Right lobe of liver (tissue), 6 donors: ENCODE results near the gene QPCT. TPM values are rescaled to one million over a fixed set of nuclear protein-coding genes. Genes with fewer than 3 reads are reported as not detected.

ENCODE experiments used
- ATAC-seq, 4 donors: fragments of 200-7000 bp; cut with Tn5 transposase; one replicate each; pipeline ENCODE4 v1.9.1; 2020; ENCODE audit warnings: mild to moderate bottlenecking in 4 of 4, moderate library complexity in 4 of 4
- DNase-seq, 3 donors: peaks; one replicate each; pipeline ENCODE4 v3.0.0-alpha.2; 2020
- H3K27ac ChIP-seq, 3 donors: fragments of 200-600 bp; one replicate each; pipeline ENCODE4 v1.8.0; 2022
- H3K27me3 ChIP-seq, 2 donors: fragments of 200-600 bp; one replicate each; pipeline ENCODE4 v1.8.0; 2022
- H3K36me3 ChIP-seq, 4 donors: fragments of 200-600 bp; sonication (generic) in 1 of 4; one replicate each; pipeline versions ENCODE4 v1.5.1 to v1.8.0; 2017 to 2022; ENCODE audit warnings: control low read depth in 1 of 4
- H3K4me1 ChIP-seq, 4 donors: fragments of 200-600 bp; sonication (generic) in 1 of 4; one replicate each; pipeline versions ENCODE4 v1.5.1 to v1.8.0; 2017 to 2022; ENCODE audit warnings: control low read depth in 1 of 4
- H3K4me3 ChIP-seq, 3 donors: fragments of 200-600 bp; one replicate each; pipeline ENCODE4 v1.8.0; 2022
- H3K9me3 ChIP-seq, 4 donors: fragments of 200-600 bp; sonication (generic) in 1 of 4; one replicate each; pipeline versions ENCODE4 v1.5.1 to v1.8.0; 2017 to 2022; ENCODE audit warnings: control low read depth in 1 of 4
- CTCF ChIP-seq, 4 donors: fragments of 200-600 bp in 3 of 4; fragments of 450-650 bp in 1 of 4; IDR thresholded peaks; one replicate each; pipeline versions ENCODE4 v1.5.1 to v1.8.0; 2016 to 2022; ENCODE audit warnings: antibody characterized with exemption in 4 of 4, mild to moderate bottlenecking in 2 of 4
- POLR2A ChIP-seq: fragments of 450-650 bp; IDR thresholded peaks from one replicate; pipeline ENCODE4 v1.6.1; 2017; ENCODE audit warnings: antibody characterized with exemption, mild to moderate bottlenecking
- WGBS: methylation state at CpG from one replicate; pipeline ENCODE4 v1.1.6; 2018; ENCODE audit warnings: low coverage, low lambda C conversion rate; ENCODE audit not compliant: insufficient coverage; ENCODE audit errors: missing lambda C conversion rate; 5-methylcytosine and 5-hydroxymethylcytosine counted together
- intact Hi-C, 2 donors: fragments of 100-400 bp; cut with DNase I; formaldehyde crosslinking; loops; one replicate each; pipeline versions ENCODE4 v1.11.2 to v1.14.1; 2022
- total RNA-seq, 6 experiments: library from RNA; depleted of rRNA in 2 of 6; stranded (reverse); fragments of >200 nt in 2 of 6; fragmentation: NEBNext Ultra II Directional in 3 of 6; extraction: Animal tissue kit (Norgen Biotek cat#: 25700) in 3 of 6; gene quantifications; one replicate each; pipeline versions ENCODE4 v1.1.0 to v1.2.4, GENCODE V29; 2016 to 2023
- donor health status: DM: no; HTN: yes; CAD: no.
- donor health status: DM: no; HTN: no; CAD: no.
- donor health status: DM: no; HTN: no; CAD: no.
- donor health status: DM: no; HTN: yes; CAD: no.
- donor health status: DM: no; HTN: yes; CAD: no.

The QPCT gene
- total RNA-seq, 6 experiments from 2014 or later = 0.55 to 1.5 (median 1.1) TPM

GRCh38 chr2:37340637-37341036 is 3.8 kb upstream of the QPCT start:
- TF ChIP-seq POLR2A = no peak
- no peak for TF ChIP-seq CTCF (IDR thresholded peaks at IDR 0.05)
- Histone ChIP-seq H3K27me3 (no peaks in the 10 kb centered on the region), H3K4me3 (no peak overlapping the region), H3K27ac (no peak overlapping the region), H3K9me3 (no peaks in the 10 kb centered on the region), H3K4me1 (peaks cover 0 to 14% (median 0%) of the 10 kb centered on the region in 4 donors), H3K36me3 (no peaks in the 10 kb centered on the region)
- WGBS = 73% methylated on average over 3 of the region's 3 CpGs
- DNase-seq = no peak
- intact Hi-C loops = no loop called here
- no peak for ATAC-seq

GRCh38 chr2:37342591-37343220 is 1.7 kb upstream of the QPCT start:
- no peak for DNase-seq
- Histone ChIP-seq H3K4me1 (peaks cover 0 to 14% (median 0%) of the 10 kb centered on the region in 4 donors), H3K4me3 (no peak overlapping the region), H3K27ac (peak overlapping the region in 1 of 3 donors; percentile 35), H3K36me3 (no peaks in the 10 kb centered on the region), H3K27me3 (no peaks in the 10 kb centered on the region), H3K9me3 (no peaks in the 10 kb centered on the region)
- 73% methylated on average over 2 of the region's 7 CpGs for WGBS
- no peak for TF ChIP-seq POLR2A
- no peak for TF ChIP-seq CTCF (IDR thresholded peaks at IDR 0.05)
- intact Hi-C loops = no loop called here
- ATAC-seq = peak; percentile 19 to 66 (median 28)

- WGBS = 48% methylated on average over 4 of the region's 7 CpGs
- H3K27ac ChIP-seq = peak overlapping the region; percentile 35 to 57 (median 53)
- no peaks in the 10 kb centered on the region for H3K27me3 ChIP-seq
- ATAC-seq = peak; percentile 50 to 69 (median 60)
- no peaks in the 10 kb centered on the region for H3K36me3 ChIP-seq
- no peak for DNase-seq
- peaks cover 0 to 14% (median 0%) of the 10 kb centered on the region in 4 donors for H3K4me1 ChIP-seq
- TF ChIP-seq POLR2A (no peak), CTCF (IDR thresholded peaks at IDR 0.05) (peak in 2 of 4 donors; percentile 5 to 9)
- peak overlapping the region; percentile 38 to 57 (median 53) for H3K4me3 ChIP-seq
- intact Hi-C loops = no loop called here
- no peaks in the 10 kb centered on the region for H3K9me3 ChIP-seq
Observed at GRCh38 chr2:37343537-37344434, 644 bp upstream of the QPCT start.

- 92% methylated on average over 5 of the region's 5 CpGs for WGBS
- H3K36me3 ChIP-seq = no peaks in the 10 kb centered on the region
- no peaks in the 10 kb centered on the region for H3K27me3 ChIP-seq
- ATAC-seq (no peak), DNase-seq (no peak)
- intact Hi-C loops = no loop called here
- no peak for TF ChIP-seq POLR2A
- no peak for TF ChIP-seq CTCF (IDR thresholded peaks at IDR 0.05)
- no peak overlapping the region for H3K4me3 ChIP-seq
- no peaks in the 10 kb centered on the region for H3K9me3 ChIP-seq
- H3K27ac ChIP-seq = no peak overlapping the region
- H3K4me1 ChIP-seq = peaks cover 0 to 14% (median 0%) of the 10 kb centered on the region in 4 donors
Observed at GRCh38 chr2:37348155-37348554, 3.7 kb downstream of the QPCT start.
